Liver (tissue), 9 donors: ENCODE results near the gene NOPCHAP1. TPM values are rescaled to one million over a fixed set of nuclear protein-coding genes. Genes with fewer than 3 reads are reported as not detected.

Experiments used
- DNase-seq: peaks from one replicate; pipeline ENCODE4 v3.0.0-alpha.2; 2017; ENCODE audit warnings: low spot score
- H3K27ac ChIP-seq, 2 donors: one replicate each; pipeline ENCODE4 v1.7.0; 2013; ENCODE audit warnings: inconsistent platforms in 2 of 2, low read length in 2 of 2, control low read depth in 1 of 2, low read depth in 1 of 2, mild to moderate bottlenecking in 1 of 2
- H3K27me3 ChIP-seq, 4 donors: one replicate each; pipeline versions ENCODE4 v1.6.1 to v1.7.0; 2013; ENCODE audit warnings: low read length in 3 of 4, inconsistent platforms in 1 of 4, mild to moderate bottlenecking in 1 of 4, moderate library complexity in 1 of 4; ENCODE audit not compliant: control insufficient read depth in 4 of 4, insufficient read depth in 4 of 4
- H3K36me3 ChIP-seq, 4 donors: one replicate each; pipeline versions ENCODE4 v1.6.1 to v1.7.0; 2013; ENCODE audit warnings: low read length in 3 of 4, mild to moderate bottlenecking in 3 of 4, low read depth in 1 of 4, moderate library complexity in 1 of 4; ENCODE audit not compliant: control insufficient read depth in 4 of 4, insufficient read depth in 3 of 4
- H3K4me1 ChIP-seq, 4 donors: one replicate each; pipeline versions ENCODE4 v1.6.1 to v1.7.0; 2013; ENCODE audit warnings: low read length in 3 of 4, mild to moderate bottlenecking in 3 of 4, moderate library complexity in 1 of 4; ENCODE audit not compliant: control insufficient read depth in 4 of 4, insufficient read depth in 4 of 4
- H3K4me3 ChIP-seq, 3 donors: one replicate each; pipeline versions ENCODE4 v1.6.1 to v1.7.0; 2013; ENCODE audit warnings: low read length in 3 of 3, control low read depth in 1 of 3, low read depth in 1 of 3, mild to moderate bottlenecking in 1 of 3
- H3K9ac ChIP-seq, 2 donors: one replicate each; pipeline ENCODE4 v1.7.0; 2013; ENCODE audit warnings: low read length in 2 of 2, mild to moderate bottlenecking in 2 of 2, moderate library complexity in 2 of 2, control low read depth in 1 of 2, low read depth in 1 of 2
- H3K9me3 ChIP-seq, 4 donors: one replicate each; pipeline versions ENCODE4 v1.6.1 to v1.7.0; 2013; ENCODE audit warnings: low read length in 3 of 4; ENCODE audit not compliant: control insufficient read depth in 4 of 4
- EGR1 ChIP-seq, 2 donors: IDR thresholded peaks; 2 replicates each; pipeline ENCODE4 v1.6.1; 2016 to 2018; ENCODE audit warnings: antibody characterized with exemption in 2 of 2, low read depth in 2 of 2
- FOXA2 ChIP-seq: IDR thresholded peaks from 2 replicates; pipeline ENCODE4 v1.6.1; 2016; ENCODE audit warnings: antibody characterized with exemption
- GABPA ChIP-seq, 2 donors: IDR thresholded peaks in 1 of 2; conservative IDR thresholded peaks in 1 of 2; 2 replicates each; pipeline ENCODE4 v1.6.1; 2016; ENCODE audit warnings: antibody characterized with exemption in 2 of 2, mild to moderate bottlenecking in 1 of 2, moderate library complexity in 1 of 2
- HNF4A ChIP-seq, 2 donors: conservative IDR thresholded peaks; 2 replicates each; pipeline ENCODE4 v1.6.1; 2016; ENCODE audit warnings: antibody characterized with exemption in 2 of 2, mild to moderate bottlenecking in 2 of 2
- JUND ChIP-seq, 2 donors: IDR thresholded peaks; 2 replicates each; pipeline ENCODE4 v1.6.1; 2016; ENCODE audit warnings: antibody characterized with exemption in 2 of 2
- NR2F2 ChIP-seq: IDR thresholded peaks from 2 replicates; pipeline ENCODE4 v1.6.1; 2016; ENCODE audit warnings: antibody characterized with exemption
- RAD21 ChIP-seq, 2 donors: IDR thresholded peaks; 2 replicates each; pipeline ENCODE4 v1.6.1; 2016; ENCODE audit warnings: antibody characterized with exemption in 2 of 2, mild to moderate bottlenecking in 2 of 2
- RXRA ChIP-seq, 2 donors: IDR thresholded peaks; 2 replicates each; pipeline ENCODE4 v1.6.1; 2017 to 2018; ENCODE audit warnings: antibody characterized with exemption in 2 of 2, mild to moderate bottlenecking in 1 of 2
- SP1 ChIP-seq: IDR thresholded peaks from 2 replicates; pipeline ENCODE4 v1.6.1; 2018; ENCODE audit warnings: antibody characterized with exemption, mild to moderate bottlenecking
- TAF1 ChIP-seq: conservative IDR thresholded peaks from 2 replicates; pipeline ENCODE4 v1.6.1; 2016; ENCODE audit warnings: antibody characterized with exemption, mild to moderate bottlenecking
- YY1 ChIP-seq: IDR thresholded peaks from 2 replicates; pipeline ENCODE4 v1.6.1; 2016; ENCODE audit warnings: antibody characterized with exemption, mild to moderate bottlenecking
- polyA plus RNA-seq, 2 donors: library from polyadenylated mRNA; stranded (reverse) in 1 of 2; unstranded in 1 of 2; fragments of 200-250 nt in 1 of 2; fragments of >200 nt in 1 of 2; fragmentation: Nextera tagmentation in 1 of 2; extraction: Ambion mirVana in 1 of 2; gene quantifications; one replicate each; pipeline versions ENCODE4 v1.2.1 to v1.2.3, GENCODE V29; 2013 to 2015
- total RNA-seq, 2 donors: library from RNA; depleted of rRNA; stranded (reverse); fragments of >200 nt; gene quantifications; one replicate each; pipeline ENCODE4 v1.2.3, GENCODE V29; 2014
- TF ChIP-seq, protein P1 (sequence below): IDR thresholded peaks from 2 replicates; pipeline ENCODE4 v1.6.1; 2016; ENCODE audit warnings: antibody characterized with exemption
- TF ChIP-seq, protein P2 (sequence below): IDR thresholded peaks from 2 replicates; pipeline ENCODE4 v1.6.1; 2016; ENCODE audit warnings: antibody characterized with exemption
- TF ChIP-seq, protein P3 (sequence below): fragments of 150-350 bp; IDR thresholded peaks from 2 replicates; pipeline ENCODE4 v1.5.1; 2017; ENCODE audit warnings: improper control_type of control experiment, low read depth, low read length; ENCODE audit not compliant: missing input control
- TF ChIP-seq, protein P4 (sequence below): IDR thresholded peaks from 2 replicates; pipeline ENCODE4 v1.6.1; 2016; ENCODE audit warnings: antibody characterized with exemption
- TF ChIP-seq, protein P5 (sequence below): IDR thresholded peaks from 2 replicates; pipeline ENCODE4 v1.6.1; 2016; ENCODE audit warnings: antibody characterized with exemption, mild to moderate bottlenecking
- donor health status: healthy.
- donor health status: healthy.
- donor health status: healthy.
- donor health status: healthy.
- donor health status: healthy.

Gene NOPCHAP1
- total and polyA plus RNA-seq, 4 donors = 2.1 to 18.6 (median 3.5) TPM

DNA sequence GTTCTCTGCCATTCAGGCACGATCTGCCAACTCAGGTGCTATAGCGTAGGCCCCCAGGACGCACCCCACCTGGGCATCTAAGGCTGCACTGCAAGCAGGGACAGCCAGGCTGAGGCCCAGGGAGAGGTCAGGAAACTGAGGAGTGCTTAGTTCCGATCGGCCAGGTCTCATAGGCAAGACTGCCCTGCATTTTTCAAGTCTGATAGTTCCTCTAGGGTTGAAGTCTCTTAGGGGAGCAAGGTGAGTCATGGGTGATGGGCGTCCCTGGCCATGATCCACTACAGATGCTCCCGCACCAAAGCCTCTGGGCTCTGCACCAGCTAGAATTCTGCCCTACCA is 13.2 kb downstream of the NOPCHAP1 start (continued):
- TF ChIP-seq, protein P1, sequence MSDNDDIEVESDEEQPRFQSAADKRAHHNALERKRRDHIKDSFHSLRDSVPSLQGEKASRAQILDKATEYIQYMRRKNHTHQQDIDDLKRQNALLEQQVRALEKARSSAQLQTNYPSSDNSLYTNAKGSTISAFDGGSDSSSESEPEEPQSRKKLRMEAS = no peak
- TF ChIP-seq YY1 = no peak
- TF ChIP-seq HNF4A (conservative IDR thresholded peaks at IDR 0.05) = no peak
- TF ChIP-seq RAD21 (IDR thresholded peaks at IDR 0.05) = no peak
- TF ChIP-seq RXRA (IDR thresholded peaks at IDR 0.05) = no peak
- no peak for TF ChIP-seq JUND (IDR thresholded peaks at IDR 0.05)
- TF ChIP-seq GABPA (IDR thresholded peaks at IDR 0.05 in 1 of 2, conservative IDR thresholded peaks at IDR 0.05 in 1 of 2) = no peak
- no peak for TF ChIP-seq TAF1
- no peak for TF ChIP-seq SP1

DNA sequence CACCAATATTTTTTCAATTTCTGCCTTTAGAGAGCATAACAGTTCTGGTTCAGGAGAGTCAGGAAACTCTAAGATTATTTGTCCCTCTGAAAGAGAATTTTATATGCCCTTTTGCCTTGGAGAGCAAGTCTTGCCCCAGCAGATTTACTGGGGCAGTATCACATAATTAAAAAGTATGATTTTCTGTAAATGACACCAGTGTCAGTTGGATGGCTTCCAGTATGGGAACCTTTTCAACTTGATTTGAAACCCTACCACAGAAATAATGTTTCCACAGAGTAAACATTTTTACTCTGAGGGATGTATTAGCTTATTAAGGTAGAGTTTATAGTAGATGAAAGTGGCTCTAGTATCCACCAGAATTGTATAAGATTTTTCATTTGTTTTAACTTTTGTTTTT is 15.4 kb downstream of the NOPCHAP1 start:
- peaks cover 0 to 2% (median 0%) of the 10 kb centered on the region in 4 donors for H3K4me1 ChIP-seq
- no peak overlapping the region for H3K4me3 ChIP-seq
- TF ChIP-seq, protein P2, sequence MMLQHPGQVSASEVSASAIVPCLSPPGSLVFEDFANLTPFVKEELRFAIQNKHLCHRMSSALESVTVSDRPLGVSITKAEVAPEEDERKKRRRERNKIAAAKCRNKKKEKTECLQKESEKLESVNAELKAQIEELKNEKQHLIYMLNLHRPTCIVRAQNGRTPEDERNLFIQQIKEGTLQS = no peak
- TF ChIP-seq, protein P1 = no peak
- TF ChIP-seq RXRA (IDR thresholded peaks at IDR 0.05) (no peak), EGR1 (IDR thresholded peaks at IDR 0.05; ENCODE audit: low read depth in 2 of 2) (no peak), TAF1 (no peak), FOXA2 (no peak), SP1 (no peak), JUND (IDR thresholded peaks at IDR 0.05) (no peak), YY1 (no peak), GABPA (IDR thresholded peaks at IDR 0.05 in 1 of 2, conservative IDR thresholded peaks at IDR 0.05 in 1 of 2) (no peak), RAD21 (IDR thresholded peaks at IDR 0.05) (no peak), NR2F2 (no peak)
- TF ChIP-seq, protein P3, sequence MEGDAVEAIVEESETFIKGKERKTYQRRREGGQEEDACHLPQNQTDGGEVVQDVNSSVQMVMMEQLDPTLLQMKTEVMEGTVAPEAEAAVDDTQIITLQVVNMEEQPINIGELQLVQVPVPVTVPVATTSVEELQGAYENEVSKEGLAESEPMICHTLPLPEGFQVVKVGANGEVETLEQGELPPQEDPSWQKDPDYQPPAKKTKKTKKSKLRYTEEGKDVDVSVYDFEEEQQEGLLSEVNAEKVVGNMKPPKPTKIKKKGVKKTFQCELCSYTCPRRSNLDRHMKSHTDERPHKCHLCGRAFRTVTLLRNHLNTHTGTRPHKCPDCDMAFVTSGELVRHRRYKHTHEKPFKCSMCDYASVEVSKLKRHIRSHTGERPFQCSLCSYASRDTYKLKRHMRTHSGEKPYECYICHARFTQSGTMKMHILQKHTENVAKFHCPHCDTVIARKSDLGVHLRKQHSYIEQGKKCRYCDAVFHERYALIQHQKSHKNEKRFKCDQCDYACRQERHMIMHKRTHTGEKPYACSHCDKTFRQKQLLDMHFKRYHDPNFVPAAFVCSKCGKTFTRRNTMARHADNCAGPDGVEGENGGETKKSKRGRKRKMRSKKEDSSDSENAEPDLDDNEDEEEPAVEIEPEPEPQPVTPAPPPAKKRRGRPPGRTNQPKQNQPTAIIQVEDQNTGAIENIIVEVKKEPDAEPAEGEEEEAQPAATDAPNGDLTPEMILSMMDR = no peak
- TF ChIP-seq, protein P4, sequence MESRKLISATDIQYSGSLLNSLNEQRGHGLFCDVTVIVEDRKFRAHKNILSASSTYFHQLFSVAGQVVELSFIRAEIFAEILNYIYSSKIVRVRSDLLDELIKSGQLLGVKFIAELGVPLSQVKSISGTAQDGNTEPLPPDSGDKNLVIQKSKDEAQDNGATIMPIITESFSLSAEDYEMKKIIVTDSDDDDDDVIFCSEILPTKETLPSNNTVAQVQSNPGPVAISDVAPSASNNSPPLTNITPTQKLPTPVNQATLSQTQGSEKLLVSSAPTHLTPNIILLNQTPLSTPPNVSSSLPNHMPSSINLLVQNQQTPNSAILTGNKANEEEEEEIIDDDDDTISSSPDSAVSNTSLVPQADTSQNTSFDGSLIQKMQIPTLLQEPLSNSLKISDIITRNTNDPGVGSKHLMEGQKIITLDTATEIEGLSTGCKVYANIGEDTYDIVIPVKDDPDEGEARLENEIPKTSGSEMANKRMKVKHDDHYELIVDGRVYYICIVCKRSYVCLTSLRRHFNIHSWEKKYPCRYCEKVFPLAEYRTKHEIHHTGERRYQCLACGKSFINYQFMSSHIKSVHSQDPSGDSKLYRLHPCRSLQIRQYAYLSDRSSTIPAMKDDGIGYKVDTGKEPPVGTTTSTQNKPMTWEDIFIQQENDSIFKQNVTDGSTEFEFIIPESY = no peak
- TF ChIP-seq, protein P5, sequence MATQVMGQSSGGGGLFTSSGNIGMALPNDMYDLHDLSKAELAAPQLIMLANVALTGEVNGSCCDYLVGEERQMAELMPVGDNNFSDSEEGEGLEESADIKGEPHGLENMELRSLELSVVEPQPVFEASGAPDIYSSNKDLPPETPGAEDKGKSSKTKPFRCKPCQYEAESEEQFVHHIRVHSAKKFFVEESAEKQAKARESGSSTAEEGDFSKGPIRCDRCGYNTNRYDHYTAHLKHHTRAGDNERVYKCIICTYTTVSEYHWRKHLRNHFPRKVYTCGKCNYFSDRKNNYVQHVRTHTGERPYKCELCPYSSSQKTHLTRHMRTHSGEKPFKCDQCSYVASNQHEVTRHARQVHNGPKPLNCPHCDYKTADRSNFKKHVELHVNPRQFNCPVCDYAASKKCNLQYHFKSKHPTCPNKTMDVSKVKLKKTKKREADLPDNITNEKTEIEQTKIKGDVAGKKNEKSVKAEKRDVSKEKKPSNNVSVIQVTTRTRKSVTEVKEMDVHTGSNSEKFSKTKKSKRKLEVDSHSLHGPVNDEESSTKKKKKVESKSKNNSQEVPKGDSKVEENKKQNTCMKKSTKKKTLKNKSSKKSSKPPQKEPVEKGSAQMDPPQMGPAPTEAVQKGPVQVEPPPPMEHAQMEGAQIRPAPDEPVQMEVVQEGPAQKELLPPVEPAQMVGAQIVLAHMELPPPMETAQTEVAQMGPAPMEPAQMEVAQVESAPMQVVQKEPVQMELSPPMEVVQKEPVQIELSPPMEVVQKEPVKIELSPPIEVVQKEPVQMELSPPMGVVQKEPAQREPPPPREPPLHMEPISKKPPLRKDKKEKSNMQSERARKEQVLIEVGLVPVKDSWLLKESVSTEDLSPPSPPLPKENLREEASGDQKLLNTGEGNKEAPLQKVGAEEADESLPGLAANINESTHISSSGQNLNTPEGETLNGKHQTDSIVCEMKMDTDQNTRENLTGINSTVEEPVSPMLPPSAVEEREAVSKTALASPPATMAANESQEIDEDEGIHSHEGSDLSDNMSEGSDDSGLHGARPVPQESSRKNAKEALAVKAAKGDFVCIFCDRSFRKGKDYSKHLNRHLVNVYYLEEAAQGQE = no peak
- peaks cover 8 to 45% (median 32%) of the 10 kb centered on the region in 4 donors for H3K36me3 ChIP-seq
- no peaks in the 10 kb centered on the region for H3K27me3 ChIP-seq
- no peak overlapping the region for H3K27ac ChIP-seq
- no peak overlapping the region for H3K9ac ChIP-seq
- no peaks in the 10 kb centered on the region for H3K9me3 ChIP-seq
- no peak for DNase-seq
